ENCODE data around the gene MAP1LC3C.

- TF ChIP-seq EZH2 (IDR thresholded peaks at IDR 0.05) (no peak), POLR2AphosphoS5 (IDR thresholded peaks at IDR 0.05; ENCODE audit: borderline replicate concordance, low read depth, low read length) (no peak)
These were observed 36.7 kb downstream of the MAP1LC3C start for GRCh38 chr1:241962153-241962552.
